ENCODE data around the gene VAMP2.

VAMP2 gene

DNA sequence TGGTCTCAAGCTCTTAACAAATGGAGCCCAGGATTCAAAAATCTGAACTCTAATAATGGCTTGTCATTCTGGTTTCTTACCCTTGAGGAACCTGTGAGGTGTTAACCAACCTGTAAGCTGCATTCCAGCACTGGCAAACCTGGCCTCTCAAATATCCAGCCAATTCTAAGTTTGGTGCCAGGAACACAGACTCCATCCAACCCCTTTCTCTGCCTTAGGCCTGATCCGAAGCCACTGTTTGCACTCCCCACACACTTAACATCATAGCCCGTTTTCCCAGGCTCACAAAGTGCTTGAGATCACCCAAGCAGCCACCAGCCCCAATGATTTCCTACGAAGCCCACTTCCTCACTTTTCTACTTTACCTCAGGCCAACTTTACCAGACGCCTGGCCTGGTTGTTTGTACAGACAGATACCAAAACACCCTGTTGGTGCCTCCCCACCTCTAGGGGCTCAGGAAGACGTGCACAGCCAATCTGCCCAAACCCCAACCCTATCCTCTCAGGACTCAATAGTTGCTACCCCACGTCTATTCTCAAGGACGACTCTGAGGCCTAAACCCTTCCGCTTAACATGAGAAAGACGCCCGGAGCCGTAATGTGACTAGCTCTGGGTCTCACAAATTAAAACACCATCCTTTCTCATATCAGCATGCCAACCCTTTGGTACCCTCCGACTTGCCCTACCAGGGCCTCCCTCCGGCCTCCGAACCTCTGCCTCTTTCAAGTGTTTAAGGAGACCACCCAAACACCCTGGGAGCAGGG, 7.3 kb downstream of the VAMP2 start:
- peak in 1 of 2 donors; percentile 48 for DNase-seq

DNA sequence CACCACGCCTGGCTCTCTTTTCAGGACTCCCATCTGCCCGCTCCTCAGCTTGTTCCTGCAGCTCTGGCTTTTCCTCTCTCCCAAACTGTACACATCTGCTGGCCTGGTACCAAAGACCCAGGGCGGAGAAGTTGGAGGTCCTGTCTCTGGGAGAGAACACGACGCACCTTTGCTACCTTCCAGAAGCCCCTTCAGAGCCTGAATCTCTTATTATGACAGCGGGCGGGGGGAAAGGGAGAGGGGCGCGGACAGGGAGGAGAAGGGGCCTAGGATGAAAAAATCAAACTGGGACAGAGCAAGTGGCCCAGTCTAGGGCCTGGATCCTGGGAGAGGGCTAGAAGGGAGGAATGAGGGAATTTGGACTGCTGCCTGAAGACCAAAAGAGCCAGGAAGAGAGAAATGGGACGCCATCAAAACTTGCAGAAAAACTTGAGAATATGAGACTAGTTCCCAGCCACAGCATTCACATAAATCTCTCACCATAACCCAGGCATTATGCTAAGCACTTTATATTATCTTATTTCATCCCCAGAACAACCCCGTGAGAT, 8.1 kb downstream of the VAMP2 start:
- no peak for DNase-seq

DNA sequence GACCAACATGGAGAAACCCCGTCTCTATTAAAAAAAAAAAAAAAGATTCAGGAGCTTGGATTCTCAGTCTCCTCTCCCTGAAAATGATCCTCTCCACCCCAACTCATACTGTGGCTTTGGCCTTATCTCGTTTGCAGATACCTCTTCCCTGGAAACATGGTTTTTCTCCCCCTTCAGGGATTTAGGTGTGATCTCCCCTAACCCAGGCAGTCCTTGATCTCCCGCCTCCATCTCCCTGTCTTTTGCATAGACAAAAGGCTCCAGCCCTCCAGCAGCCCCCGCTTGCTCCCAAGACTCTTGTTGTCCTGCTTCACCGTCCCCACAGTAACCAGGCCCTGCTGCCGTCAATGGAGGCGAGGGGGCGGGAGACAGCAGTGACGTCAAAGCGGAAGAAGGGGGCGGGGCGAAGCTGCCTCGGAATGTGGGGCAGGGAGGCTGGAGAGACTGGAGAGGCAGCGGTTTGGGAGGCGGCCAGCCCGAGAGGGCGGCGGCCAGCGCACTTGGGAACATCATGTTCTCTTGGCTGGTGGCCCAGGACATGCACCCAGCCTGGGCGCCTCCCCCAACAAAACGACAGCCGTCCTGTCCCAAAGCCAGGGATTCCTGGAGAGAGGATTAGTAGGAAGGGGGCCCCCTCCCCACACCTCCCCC, 8.7 kb downstream of the VAMP2 start:
- DNase-seq, result peak; percentile 93 to 94

DNA sequence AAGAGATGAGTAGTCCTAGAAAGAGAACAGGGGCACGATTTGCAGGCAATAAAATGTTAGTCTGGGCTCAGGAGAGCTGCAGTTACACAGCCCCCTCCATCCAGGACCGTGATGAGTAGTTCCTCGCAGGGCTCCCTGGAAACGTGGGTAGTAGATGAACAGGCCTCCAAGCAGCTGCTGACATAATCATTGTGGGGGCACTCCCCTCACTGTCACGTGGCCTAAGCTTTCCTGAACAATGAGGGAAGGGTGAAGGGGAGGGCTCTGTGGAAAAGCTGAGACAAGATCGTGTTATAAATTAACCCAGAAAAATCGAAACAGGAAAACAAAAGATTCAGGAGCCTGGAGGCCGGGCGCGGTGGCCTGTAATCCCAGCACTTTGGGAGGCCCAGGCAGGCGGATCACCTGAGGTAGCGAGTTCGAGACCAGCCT, 9.2 kb downstream of the VAMP2 start:
- peak; percentile 57 to 58 for DNase-seq

DNA sequence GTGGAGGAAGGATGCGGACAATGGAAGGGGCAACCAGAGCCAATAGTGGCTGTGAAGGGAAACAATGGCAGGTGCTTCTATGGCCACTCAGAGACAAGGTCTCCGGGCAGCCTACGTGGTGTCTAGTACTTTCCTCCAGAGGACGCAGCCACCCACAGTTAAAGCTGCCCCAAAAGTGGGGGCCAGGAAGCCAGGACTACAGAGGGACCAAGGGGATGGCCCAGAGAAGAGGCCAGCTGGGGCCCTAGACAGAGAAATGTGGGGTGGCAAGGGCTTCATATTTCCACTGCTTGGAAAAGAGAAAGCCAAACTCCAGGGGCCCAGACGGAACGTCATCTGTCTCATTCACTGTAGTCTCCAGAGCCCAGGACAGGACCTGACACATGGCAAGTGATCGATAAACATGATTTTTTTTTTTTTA, 9.7 kb downstream of the VAMP2 start:
- peak in 1 of 2 donors; percentile 28 for DNase-seq

DNA sequence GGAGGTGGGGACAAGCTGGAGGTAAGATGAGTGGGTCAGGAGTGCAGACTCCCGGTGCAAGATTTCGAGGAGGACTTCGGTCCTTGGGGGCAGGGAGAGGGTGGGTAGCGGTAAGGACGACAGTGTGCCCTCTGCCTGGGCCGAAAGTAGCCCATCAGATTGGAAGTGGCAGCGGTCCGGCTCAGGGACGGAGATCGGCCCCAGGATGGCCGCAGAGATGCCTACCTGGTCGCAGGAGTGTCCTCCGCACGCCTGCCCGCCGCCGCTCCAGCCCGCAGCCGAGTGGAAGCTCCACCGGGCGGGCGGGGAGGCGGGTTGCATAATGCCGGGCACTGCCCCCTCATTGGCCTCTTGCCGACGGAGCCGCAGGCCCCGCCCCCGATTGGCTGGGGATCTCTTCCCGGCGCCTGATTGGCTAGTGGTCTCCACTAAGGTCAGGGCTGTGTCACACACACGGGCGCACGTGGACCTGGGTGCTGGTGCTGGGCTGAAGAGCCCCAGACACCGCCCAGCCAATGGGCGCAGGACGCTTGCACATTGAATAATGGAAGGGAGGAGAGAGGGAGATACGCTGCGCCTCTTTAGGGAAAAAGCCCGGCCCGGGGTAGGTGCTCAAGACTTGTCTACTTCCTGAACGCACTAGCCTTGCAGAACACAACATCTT, 10.5 kb downstream of the VAMP2 start, which contains the start of gene PER1:
PER1 (minus strand) TSS at position 293 of the 664 bp plus-strand sequence. CDS start 1,698 bp downstream, outside the sequence.
- DNase-seq, result peak; percentile 92 to 93

DNA sequence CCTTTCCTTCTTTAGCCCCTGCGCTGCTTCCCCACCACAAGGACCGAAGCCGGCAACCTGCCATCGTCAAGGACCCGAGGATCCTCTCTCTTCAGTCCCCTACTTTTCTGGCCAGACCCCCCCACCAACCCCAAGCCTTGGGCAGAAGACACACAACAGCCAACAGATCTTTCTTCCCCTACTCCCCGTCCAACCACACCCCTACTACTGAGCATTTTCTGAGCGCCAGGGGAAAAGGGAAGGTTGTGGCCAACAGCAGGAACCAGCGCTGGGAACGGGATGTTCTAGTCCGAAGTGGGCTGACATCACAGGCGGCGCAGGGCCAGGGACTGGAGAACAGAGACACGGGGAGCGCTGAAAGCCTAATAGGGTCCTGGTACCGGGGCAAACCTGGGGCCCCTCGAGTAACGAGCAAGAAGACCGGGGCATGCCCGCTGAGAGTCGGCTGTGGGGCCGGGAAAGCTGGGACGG, 11.1 kb downstream of the VAMP2 start:
- no peak for DNase-seq

DNA sequence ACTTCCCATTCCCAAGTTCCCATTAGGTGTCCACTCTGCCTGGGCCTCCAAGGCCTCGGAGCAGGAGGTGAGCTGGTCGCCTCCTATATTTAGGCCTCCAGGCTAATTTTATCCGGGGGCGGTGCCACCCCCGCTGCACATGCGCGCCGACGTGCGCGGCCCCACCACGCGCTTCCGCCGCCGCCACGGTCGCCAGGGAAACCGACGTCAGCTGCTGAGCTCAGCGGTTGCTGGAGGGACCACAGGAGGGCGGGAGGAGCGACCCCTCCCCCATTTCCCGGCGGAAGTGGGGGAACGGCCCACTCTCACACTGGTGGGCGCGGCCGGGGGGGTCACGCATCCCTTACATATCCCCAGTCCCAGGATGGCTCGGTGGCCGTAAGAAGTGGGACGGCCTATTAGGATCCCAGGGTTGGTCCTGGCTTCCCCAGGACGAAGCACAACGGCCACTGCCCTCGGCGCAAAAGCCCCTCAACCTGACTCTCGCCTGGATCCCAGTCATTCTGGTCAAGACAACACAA, 11.6 kb downstream of the VAMP2 start:
- peak; percentile 92 to 93 for DNase-seq

DNA sequence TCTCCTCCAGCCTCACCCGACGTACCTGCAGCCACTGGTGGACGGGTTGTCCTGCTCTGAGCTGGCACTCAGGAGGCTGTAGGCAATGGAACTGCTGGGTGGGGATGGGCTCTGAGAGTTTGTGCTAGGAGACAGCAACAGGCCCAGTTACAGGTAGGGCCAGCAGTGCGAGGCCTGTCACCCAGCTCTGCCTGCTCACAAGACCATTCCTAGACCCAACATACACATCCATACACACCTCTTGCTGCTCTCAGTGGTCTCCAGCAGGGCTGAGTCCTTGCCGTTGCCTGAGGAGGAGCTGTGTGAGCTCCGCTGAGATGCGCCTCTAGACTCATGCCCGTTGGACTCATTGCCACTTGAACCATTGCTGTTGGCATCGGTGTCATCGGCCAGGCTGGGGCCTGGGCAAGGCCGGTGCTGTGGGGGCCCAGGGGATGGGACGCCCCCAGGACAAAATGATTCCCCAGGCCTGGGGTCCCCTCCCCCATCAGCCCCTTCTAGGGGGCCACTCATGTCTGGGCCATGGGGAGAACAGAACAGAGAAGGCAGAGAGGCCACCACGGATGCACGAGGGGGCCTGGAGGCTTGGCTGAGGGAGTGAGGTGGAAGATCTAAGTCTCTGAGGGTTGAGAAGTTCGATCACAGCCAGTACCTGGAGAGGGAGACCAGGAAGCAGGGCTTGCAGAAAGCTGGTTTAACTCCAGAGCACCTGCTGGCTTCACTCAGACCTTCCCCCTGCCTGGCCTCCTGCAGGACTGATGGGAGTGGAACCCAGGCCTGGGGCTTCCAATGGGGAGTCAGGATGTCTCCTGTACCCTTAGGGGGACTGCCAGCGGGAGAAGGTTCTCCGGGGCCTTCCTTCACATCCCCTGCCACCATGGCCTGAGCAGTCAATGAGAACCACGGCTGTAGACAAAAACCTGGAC, 12.3 kb downstream of the VAMP2 start:
- DNase-seq, result peak in 1 of 2 donors; percentile 19

DNA sequence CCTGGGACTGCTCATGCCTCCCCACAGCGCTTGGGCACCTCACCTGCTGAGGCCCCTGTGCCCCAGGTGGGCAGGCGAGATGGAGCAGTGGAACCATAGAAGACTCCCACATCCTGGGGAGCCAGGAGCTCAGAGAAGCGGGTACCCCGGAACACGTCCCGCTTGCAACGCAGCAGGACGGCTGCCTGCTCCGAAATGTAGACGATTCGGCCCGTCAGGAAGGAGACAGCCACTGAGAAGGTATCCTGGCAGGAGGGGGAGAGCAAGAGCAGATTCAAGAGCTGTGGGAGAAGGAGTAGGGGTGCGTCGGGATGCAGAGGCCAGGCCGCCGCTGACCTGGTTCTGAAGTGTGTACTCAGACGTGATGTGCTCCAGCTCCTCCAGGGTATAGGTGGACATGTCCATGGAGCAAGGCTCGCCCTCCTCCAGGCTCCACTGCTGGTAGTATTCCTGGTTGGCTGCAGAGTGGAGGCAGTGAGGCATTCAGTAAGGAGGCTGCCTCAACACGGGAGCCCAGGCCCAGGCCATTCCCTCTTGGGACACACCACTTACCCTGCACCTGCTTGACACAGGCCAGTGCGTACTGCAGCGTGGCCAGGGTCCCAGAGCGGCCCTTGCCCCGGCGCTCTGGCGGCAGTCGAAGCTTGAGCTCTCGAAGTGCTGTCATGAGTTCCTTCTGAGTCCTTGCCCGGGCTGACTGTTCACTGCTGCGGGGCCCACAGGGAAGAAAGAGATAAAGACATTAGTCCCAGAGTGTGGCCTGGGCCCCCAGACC, 13.1 kb downstream of the VAMP2 start:
- DNase-seq, result peak in 1 of 2 donors; percentile 17

DNA sequence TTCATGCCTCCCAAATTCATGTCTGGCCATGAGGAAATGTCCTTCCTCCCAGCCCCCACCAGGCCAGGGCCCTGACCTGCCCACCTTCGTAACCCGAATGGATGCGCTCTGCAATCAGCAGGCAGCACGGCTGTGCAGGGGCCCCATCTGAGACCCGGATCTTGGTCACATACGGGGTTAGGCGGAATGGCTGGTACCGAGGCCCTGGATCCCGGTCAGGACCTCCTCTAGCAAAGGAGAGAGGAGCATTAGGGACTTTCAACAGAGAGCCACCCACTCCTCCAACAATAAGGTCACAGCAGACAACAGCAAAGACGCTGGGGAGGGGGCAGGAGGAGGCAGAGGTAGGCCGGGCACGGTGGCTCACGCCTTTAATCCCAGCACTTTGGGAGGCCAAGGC, 14.2 kb downstream of the VAMP2 start:
- no peak for DNase-seq

DNA sequence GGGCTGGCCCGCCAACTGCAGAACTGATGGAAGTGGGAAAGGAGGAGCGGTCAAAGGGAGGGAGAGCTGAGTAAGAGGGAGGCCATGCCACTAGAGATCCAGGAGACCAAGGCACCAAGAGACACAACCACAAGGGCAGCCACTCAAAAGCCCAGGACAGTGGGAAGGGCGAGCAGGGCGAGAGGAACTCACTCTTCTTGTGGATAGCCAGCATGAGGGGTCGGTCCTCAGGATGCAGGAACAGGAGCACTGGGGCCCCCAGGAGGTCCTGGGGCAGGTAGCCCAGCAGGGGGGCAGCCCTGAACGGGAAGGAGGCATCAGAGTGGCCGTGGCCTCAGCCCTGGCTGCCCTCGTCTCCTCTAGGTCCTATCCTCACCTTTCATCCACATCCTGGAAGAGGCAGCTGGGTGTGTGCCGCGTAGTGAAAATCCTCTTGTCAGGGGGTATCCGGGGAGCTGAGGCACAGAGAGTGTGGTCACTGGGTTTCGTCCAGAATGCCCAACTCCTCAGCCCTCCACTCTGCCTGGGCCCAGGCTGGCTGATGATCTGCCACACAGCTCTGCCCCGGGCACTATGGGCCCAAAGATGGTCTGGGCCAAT, 14.8 kb downstream of the VAMP2 start:
- peak in 1 of 2 donors; percentile 9 for DNase-seq

DNA sequence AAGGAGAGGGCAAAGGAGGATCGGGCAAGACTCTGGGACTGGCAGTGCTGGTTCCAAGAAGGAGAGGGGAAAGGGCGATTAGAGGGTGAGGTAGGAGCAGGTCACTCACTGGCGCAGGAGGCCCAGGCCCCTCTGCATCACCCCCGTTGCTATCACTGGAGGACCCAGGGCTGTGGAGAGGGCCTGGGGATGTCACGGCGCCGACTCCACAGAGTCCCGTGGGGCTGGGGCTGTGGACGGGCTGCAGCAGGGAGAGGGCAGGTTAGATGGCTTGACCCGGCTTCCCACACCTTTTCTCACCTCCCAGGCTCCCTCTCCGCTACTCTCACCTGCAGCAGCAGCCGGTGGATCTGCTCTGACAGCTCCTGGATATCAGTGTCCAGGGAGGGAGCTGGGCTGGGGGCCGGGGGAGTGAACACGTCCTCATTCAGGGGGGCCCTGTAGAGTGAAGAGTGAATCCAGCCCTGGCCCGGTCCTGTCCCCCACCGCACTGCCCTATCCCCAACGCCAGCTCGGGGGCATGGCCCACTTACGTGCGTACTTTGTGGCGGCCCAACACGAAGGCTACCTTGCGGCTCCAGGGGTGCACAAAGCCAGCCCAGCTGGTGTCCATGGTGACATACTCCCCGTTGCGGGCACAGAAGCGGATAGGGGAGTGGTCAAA, 15.5 kb downstream of the VAMP2 start:
- DNase-seq, result peak in 1 of 2 donors; percentile 8

DNA sequence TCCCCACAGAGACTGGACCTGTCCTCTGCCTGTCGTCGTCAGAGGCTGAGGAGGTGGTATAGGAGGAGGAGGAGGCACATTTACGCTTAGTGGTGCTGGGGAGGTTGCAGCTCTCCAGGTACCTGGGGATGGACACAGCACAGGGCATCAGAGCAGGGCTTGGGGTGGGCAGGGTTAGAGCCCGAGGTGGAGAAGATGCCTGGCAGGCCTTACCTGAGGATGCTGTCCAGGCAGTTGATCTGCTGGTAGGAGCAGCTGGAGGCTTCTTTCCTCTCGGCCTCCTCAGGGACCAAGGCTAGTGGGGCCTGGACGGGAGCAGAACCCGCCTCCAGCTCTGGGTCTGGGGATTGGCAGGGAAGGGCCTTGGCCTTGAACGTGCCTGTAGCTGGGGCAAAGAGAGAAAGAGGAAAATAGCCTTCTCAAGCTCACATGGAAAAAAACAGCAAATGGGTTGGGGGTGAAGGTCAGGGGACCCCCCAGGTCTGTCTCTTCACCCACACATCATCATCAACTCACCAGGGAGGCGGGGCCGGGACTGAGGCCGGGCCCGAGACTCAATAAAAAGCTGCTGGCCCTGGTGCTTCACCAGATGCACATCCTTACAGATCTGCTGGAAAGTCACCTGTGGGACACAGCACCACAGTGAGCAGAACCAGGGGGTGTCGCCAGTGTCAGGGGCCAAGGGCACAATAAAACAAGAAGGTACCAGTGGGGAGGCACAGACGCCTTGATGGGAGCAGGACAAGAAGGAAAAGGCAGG, 16.2 kb downstream of the VAMP2 start:
- DNase-seq, result peak in 1 of 2 donors; percentile 10

DNA sequence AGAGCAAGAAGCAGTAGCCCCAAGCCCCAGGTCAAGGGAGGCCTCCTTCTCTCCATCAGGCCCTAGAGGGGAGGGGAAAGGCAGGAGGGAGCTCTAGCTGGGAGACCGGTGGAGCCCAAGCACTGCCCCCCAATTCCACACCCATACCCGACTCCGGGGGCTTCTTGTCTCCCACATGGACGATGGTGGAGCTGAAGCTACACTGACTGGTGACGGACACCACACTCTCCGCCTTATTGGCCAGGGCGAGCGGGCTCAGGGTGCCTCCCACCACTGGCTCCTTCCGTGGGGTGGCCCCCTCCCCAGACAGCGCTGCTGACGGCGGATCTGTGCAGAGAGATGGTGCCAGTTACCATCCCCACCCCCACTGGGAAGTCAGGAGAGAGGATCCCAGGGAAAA, 16.9 kb downstream of the VAMP2 start:
- peak in 1 of 2 donors; percentile 13 for DNase-seq

DNA sequence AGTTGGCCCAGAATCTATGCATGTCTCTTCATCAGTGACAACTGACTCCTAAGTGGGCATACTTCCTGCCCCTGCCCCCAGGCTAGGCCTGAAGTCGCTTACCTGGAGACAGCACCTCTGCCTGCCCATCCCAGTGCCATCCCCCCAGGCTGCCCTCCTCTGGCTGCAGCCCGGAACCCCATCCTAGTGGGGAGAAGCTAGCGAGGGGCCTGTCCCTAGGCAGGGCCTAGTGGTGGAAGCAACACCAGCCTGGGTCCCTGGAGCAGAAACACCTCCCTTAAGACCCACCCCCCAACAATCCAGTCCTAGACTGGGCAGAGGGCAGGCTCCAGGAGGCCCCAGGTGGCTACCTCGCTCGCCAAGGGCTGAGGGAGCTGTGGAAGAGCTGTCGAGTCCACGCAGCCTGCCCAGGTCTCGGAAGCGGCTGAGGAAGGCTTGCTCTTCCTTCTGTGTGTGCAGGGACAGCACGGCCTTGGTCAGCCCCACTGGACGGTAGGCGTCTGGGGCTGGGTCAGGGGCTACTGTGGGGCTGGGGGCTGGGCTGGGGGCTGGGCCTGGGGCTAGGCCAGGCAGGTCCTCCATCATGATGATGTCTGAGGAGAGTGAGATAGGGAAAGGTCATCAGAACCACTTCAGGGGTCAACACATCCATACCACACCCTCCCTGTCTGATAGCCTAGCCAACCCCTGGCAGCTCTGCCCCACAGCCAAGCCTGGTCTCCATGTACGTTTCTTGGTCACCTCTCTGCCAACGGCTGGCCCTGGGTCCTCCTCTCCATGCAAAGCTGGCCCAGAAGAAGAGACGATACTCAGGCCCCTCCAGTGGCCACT, 18.1 kb downstream of the VAMP2 start:
- peak in 1 of 2 donors; percentile 23 for DNase-seq

DNA sequence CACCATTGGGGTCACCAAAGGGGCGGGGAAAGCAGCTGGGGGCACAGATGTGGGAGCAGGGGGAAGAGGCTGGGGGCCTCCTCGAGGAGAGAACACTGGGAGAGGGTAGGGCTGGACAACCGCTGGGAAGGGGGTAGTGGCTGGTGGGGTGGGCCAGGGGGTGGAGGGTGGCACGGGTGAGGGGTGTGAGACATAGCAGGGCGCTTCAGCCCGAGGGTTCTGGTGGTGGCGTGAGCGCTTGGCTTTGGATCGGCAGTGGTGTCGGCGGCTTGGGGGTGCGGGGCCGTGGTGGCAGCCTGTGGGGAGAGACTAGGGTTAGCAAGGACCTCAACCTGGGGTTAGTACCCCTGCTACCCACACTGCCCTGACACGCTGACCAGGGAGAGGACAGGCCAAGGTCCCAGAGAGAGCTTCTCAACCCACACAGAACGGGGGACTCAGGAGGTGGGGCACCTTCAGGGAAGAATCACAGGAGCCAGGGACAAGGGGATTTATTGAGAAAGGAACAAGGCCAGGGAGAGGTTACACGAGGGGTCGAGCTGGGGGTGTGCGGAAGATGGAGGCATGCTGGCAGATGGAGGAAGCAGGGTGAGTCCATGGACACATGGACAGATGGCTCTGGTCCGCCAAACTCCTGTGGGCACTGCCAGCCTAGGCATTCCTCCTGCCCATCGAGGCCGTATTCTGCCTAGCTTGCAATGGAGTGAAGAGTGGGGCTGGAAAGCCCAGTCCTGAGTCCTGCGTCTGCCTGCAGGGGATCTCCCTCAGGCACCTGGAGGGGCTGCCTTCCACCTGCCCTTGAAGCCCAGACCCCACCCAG, 19.0 kb downstream of the VAMP2 start:
- peak in 1 of 2 donors; percentile 32 for DNase-seq
